Epithelial cell of umbilical artery (primary cell): ENCODE data around the gene NRXN2. TPM values are rescaled to one million over a fixed set of nuclear protein-coding genes. Genes with fewer than 3 reads are reported as not detected.

Experiments used
- total RNA-seq: library from RNA; depleted of rRNA; stranded (reverse); fragments of >200 nt; gene quantifications from 2 replicates; pipeline ENCODE4 v1.2.3, GENCODE V29; 2014

NRXN2 gene
- total RNA-seq, result 1.1 TPM in 1 of 2 replicates, not detected in the other

GRCh38 chr11:64723117-64723906 lies at the start of gene NRXN2:
TSS of gene NRXN2 (minus strand) at chr11:64723197. CDS start at chr11:64713699, 9,498 bp downstream.

GRCh38 chr11:64759722-64760719 lies 37.0 kb upstream of the NRXN2 start, which contains the start of gene PYGM:
TSS of gene PYGM (minus strand) at chr11:64759974. CDS start at chr11:64759898, 76 bp downstream.

GRCh38 chr11:64743591-64744543 lies 20.9 kb upstream of the NRXN2 start, which contains the start of gene RASGRP2:
TSS of gene RASGRP2 (minus strand) at chr11:64744142. CDS start at chr11:64742866, 1,276 bp downstream.

GRCh38 chr11:64590763-64591221 lies 132.2 kb downstream of the NRXN2 start, which contains the start of gene SLC22A12:
TSS of gene SLC22A12 (plus strand) at chr11:64591220. CDS start at chr11:64591557, 337 bp downstream.

Other genes starting within 250 kb of the NRXN2 start
- not detected in 2 replicates for gene SLC22A11, start 167.3 kb downstream of the NRXN2 start, total RNA-seq
- not detected in 2 replicates for gene SLC22A12, start 132.0 kb downstream of the NRXN2 start, total RNA-seq
- 0.46 and 1.6 TPM in 2 replicates for gene RASGRP2, start 20.9 kb upstream of the NRXN2 start, total RNA-seq
- under 0.01 and 0.46 TPM in 2 replicates for gene PYGM, start 36.8 kb upstream of the NRXN2 start, total RNA-seq
- gene SF1, start 55.3 kb upstream of the NRXN2 start, total RNA-seq, result 65.6 and 72.6 TPM in 2 replicates
- 37.7 and 44.1 TPM in 2 replicates for gene MAP4K2, start 80.0 kb upstream of the NRXN2 start, total RNA-seq
- gene MEN1, start 87.4 kb upstream of the NRXN2 start, total RNA-seq, result 13.0 and 13.1 TPM in 2 replicates
- gene CDC42BPG, start 121.5 kb upstream of the NRXN2 start, total RNA-seq, result 0.15 and 0.32 TPM in 2 replicates
- gene EHD1, start 155.4 kb upstream of the NRXN2 start, total RNA-seq, result 62.9 and 73.1 TPM in 2 replicates
- 7.5 and 11.7 TPM in 2 replicates for gene ATG2A, start 194.0 kb upstream of the NRXN2 start, total RNA-seq
- 7.8 and 7.9 TPM in 2 replicates for gene PPP2R5B, start 201.5 kb upstream of the NRXN2 start, total RNA-seq
- not detected in 2 replicates for gene GPHA2, start 212.7 kb upstream of the NRXN2 start, total RNA-seq
- not detected in 2 replicates for gene MAJIN, start 248.9 kb upstream of the NRXN2 start, total RNA-seq